DND-41 (cell line): ENCODE measurements around the gene KDM5C.

Experiments
- ATAC-seq: fragments of 200-7000 bp; cut with Tn5 transposase; 3 replicates; pipeline ENCODE4 v1.9.1; 2021; ENCODE audit warnings: low read depth; ENCODE audit not compliant: insufficient read depth
- DNase-seq: peaks from one replicate; pipeline ENCODE4 v3.0.0-alpha.2; 2020
- H2AFZ ChIP-seq: 2 replicates; pipeline ENCODE4 v1.6.0; 2012; ENCODE audit warnings: low read depth, low read length
- H3K27ac ChIP-seq: 2 replicates; pipeline ENCODE4 v1.5.1; 2012; ENCODE audit warnings: low read length, inconsistent platforms
- H3K27me3 ChIP-seq: fragments of 200-600 bp; sonication (generic); 2 replicates; pipeline ENCODE4 v1.6.0; 2012; ENCODE audit warnings: low read length, mild to moderate bottlenecking, inconsistent platforms; ENCODE audit not compliant: insufficient read depth, poor library complexity
- H3K36me3 ChIP-seq: 2 replicates; pipeline ENCODE4 v1.5.1; 2012; ENCODE audit warnings: low read length, inconsistent platforms; ENCODE audit not compliant: insufficient read depth
- H3K4me1 ChIP-seq: 2 replicates; pipeline ENCODE4 v1.5.1; 2012; ENCODE audit warnings: mild to moderate bottlenecking, low read length; ENCODE audit not compliant: insufficient read depth
- H3K4me2 ChIP-seq: 2 replicates; pipeline ENCODE4 v1.6.0; 2012; ENCODE audit warnings: mild to moderate bottlenecking, moderate library complexity, low read length, inconsistent platforms; ENCODE audit not compliant: insufficient read depth
- H3K4me3 ChIP-seq, 2 experiments: fragments of 200-600 bp in 1 of 2; shearing (Covaris generic) in 1 of 2; 2 replicates each; pipeline ENCODE4 v1.5.1; 2012 to 2016; ENCODE audit warnings: inconsistent platforms in 2 of 2, low read length in 2 of 2, mild to moderate bottlenecking in 2 of 2, low read depth in 1 of 2, moderate library complexity in 1 of 2
- H3K79me2 ChIP-seq: 2 replicates; pipeline ENCODE4 v1.6.0; 2012; ENCODE audit warnings: low read length, inconsistent platforms; ENCODE audit not compliant: insufficient read depth
- H3K9ac ChIP-seq: 2 replicates; pipeline ENCODE4 v1.6.0; 2012; ENCODE audit warnings: low read depth, mild to moderate bottlenecking, inconsistent platforms, low read length, moderate library complexity
- H3K9me3 ChIP-seq: 2 replicates; pipeline ENCODE4 v1.5.1; 2012; ENCODE audit warnings: low read length, moderate library complexity, mild to moderate bottlenecking, inconsistent platforms; ENCODE audit not compliant: insufficient read depth, severe bottlenecking
- H4K20me1 ChIP-seq: 2 replicates; pipeline ENCODE4 v1.6.0; 2012; ENCODE audit warnings: low read length; ENCODE audit not compliant: insufficient read depth
- CTCF ChIP-seq: IDR thresholded peaks from 2 replicates; pipeline ENCODE4 v1.5.1; 2012; ENCODE audit warnings: borderline replicate concordance, low read length, moderate library complexity, mild to moderate bottlenecking; ENCODE audit not compliant: poor library complexity, severe bottlenecking; ENCODE audit errors: extremely low read depth
- EZH2 ChIP-seq: IDR thresholded peaks from 3 replicates; pipeline ENCODE4 v1.6.1; 2012; ENCODE audit warnings: borderline replicate concordance, low read depth, mild to moderate bottlenecking, moderate library complexity, low read length, inconsistent platforms; ENCODE audit not compliant: severe bottlenecking

KDM5C gene

GRCh38 chrX:53262918-53263394, 37.9 kb upstream of the KDM5C start:
- no peak overlapping the region for H2AFZ ChIP-seq
- H3K4me1 ChIP-seq, result no peaks in the 10 kb centered on the region
- no peak overlapping the region for H3K4me3 ChIP-seq
- H3K27ac ChIP-seq, result no peak overlapping the region
- H3K27me3 ChIP-seq, result peaks cover 9% of the 10 kb centered on the region
- no peak overlapping the region for H3K4me2 ChIP-seq
- H4K20me1 ChIP-seq, result no peaks in the 10 kb centered on the region
- H3K36me3 ChIP-seq, result no peaks in the 10 kb centered on the region
- no peak overlapping the region for H3K9ac ChIP-seq
- no peaks in the 10 kb centered on the region for H3K79me2 ChIP-seq
- TF ChIP-seq CTCF, result no peak
- no peak for TF ChIP-seq EZH2
- ATAC-seq, result 0 out of 3 replicates have a peak, but pooled peaks have one; percentile 37
- no peak for DNase-seq
- H3K9me3 ChIP-seq, result no peaks in the 10 kb centered on the region

- no peaks in the 10 kb centered on the region for H4K20me1 ChIP-seq
- H3K4me1 ChIP-seq, result no peaks in the 10 kb centered on the region
- no peaks in the 10 kb centered on the region for H3K9me3 ChIP-seq
- H3K27ac ChIP-seq, result no peak overlapping the region
- no peak overlapping the region for H3K4me2 ChIP-seq
- H2AFZ ChIP-seq, result no peak overlapping the region
- TF ChIP-seq EZH2 (no peak), CTCF (no peak)
- H3K36me3 ChIP-seq, result no peaks in the 10 kb centered on the region
- DNase-seq (no peak), ATAC-seq (no peak)
- H3K79me2 ChIP-seq, result no peaks in the 10 kb centered on the region
- H3K27me3 ChIP-seq, result peaks cover 9% of the 10 kb centered on the region
- H3K9ac ChIP-seq, result no peak overlapping the region
- no peak overlapping the region for H3K4me3 ChIP-seq
These were observed 37.3 kb upstream of the KDM5C start for GRCh38 chrX:53262189-53262917.

- H2AFZ ChIP-seq, result no peak overlapping the region
- TF ChIP-seq EZH2 (no peak), CTCF (no peak)
- H3K9me3 ChIP-seq, result no peaks in the 10 kb centered on the region
- H3K4me2 ChIP-seq, result no peak overlapping the region
- H3K27ac ChIP-seq, result no peak overlapping the region
- no peak overlapping the region for H3K4me3 ChIP-seq
- no peak for ATAC-seq
- H3K9ac ChIP-seq, result no peak overlapping the region
- no peak for DNase-seq
- no peaks in the 10 kb centered on the region for H3K36me3 ChIP-seq
- no peaks in the 10 kb centered on the region for H4K20me1 ChIP-seq
- no peaks in the 10 kb centered on the region for H3K4me1 ChIP-seq
- no peaks in the 10 kb centered on the region for H3K79me2 ChIP-seq
- peaks cover 9% of the 10 kb centered on the region for H3K27me3 ChIP-seq
These were observed 36.5 kb upstream of the KDM5C start for GRCh38 chrX:53261355-53261972.
